ENCODE data around the gene S1PR4.

GRCh38 chr19:3179739-3180293 lies 1.2 kb downstream of the S1PR4 start:
- TF ChIP-seq, protein P1, sequence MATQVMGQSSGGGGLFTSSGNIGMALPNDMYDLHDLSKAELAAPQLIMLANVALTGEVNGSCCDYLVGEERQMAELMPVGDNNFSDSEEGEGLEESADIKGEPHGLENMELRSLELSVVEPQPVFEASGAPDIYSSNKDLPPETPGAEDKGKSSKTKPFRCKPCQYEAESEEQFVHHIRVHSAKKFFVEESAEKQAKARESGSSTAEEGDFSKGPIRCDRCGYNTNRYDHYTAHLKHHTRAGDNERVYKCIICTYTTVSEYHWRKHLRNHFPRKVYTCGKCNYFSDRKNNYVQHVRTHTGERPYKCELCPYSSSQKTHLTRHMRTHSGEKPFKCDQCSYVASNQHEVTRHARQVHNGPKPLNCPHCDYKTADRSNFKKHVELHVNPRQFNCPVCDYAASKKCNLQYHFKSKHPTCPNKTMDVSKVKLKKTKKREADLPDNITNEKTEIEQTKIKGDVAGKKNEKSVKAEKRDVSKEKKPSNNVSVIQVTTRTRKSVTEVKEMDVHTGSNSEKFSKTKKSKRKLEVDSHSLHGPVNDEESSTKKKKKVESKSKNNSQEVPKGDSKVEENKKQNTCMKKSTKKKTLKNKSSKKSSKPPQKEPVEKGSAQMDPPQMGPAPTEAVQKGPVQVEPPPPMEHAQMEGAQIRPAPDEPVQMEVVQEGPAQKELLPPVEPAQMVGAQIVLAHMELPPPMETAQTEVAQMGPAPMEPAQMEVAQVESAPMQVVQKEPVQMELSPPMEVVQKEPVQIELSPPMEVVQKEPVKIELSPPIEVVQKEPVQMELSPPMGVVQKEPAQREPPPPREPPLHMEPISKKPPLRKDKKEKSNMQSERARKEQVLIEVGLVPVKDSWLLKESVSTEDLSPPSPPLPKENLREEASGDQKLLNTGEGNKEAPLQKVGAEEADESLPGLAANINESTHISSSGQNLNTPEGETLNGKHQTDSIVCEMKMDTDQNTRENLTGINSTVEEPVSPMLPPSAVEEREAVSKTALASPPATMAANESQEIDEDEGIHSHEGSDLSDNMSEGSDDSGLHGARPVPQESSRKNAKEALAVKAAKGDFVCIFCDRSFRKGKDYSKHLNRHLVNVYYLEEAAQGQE (IDR thresholded peaks at IDR 0.05; ENCODE audit: insufficient read depth in 1 of 2, low read depth in 2 of 2, low read length in 1 of 2), result no peak
- no peak for TF ChIP-seq CTCF (IDR thresholded peaks at IDR 0.05)
